IgD-negative memory B cell (primary cell): Measurements from ENCODE around the gene CIDEA. TPM values are rescaled to one million over a fixed set of nuclear protein-coding genes. Genes with fewer than 3 reads are reported as not detected.

Experiments
- H3K27ac Mint-ChIP-seq, 3 donors: one replicate each; pipeline ENCODE4 v1.8.0; 2020 to 2022; ENCODE audit warnings: mild to moderate bottlenecking in 3 of 3, mixed read lengths in 3 of 3, moderate library complexity in 1 of 3
- H3K27me3 Mint-ChIP-seq: one replicate; pipeline ENCODE4 v1.8.0; 2021; ENCODE audit warnings: mixed read lengths
- H3K36me3 Mint-ChIP-seq: one replicate; pipeline ENCODE4 v1.8.0; 2020; ENCODE audit warnings: mild to moderate bottlenecking, mixed read lengths
- H3K4me1 Mint-ChIP-seq, 3 donors: one replicate each; pipeline ENCODE4 v1.8.0; 2020 to 2022; ENCODE audit warnings: mixed read lengths in 3 of 3, mild to moderate bottlenecking in 1 of 3
- H3K4me3 Mint-ChIP-seq, 4 donors: one replicate each; pipeline ENCODE4 v1.8.0; 2020 to 2022; ENCODE audit warnings: mild to moderate bottlenecking in 4 of 4, mixed read lengths in 4 of 4, moderate library complexity in 3 of 4
- H3K9me3 Mint-ChIP-seq, 3 donors: one replicate each; pipeline ENCODE4 v1.8.0; 2020 to 2021; ENCODE audit warnings: mixed read lengths in 3 of 3, mild to moderate bottlenecking in 1 of 3
- polyA plus RNA-seq: library from polyadenylated mRNA; unstranded; fragments of 300-500 nt; fragmentation: Illumina TruSeq; gene quantifications from one replicate; pipeline ENCODE4 v1.2.3, GENCODE V29; 2021

The CIDEA gene
- polyA plus RNA-seq, 1 donor from 2014 or later: not detected

GRCh38 chr18:12309683-12310198 lies 55.6 kb downstream of the CIDEA start:
- H3K4me1 Mint-ChIP-seq: peaks cover 9 to 17% (median 15%) of the 10 kb centered on the region in 3 donors
- peaks cover 8% of the 10 kb centered on the region for H3K36me3 Mint-ChIP-seq

GRCh38 chr18:12310762-12311161 lies 56.6 kb downstream of the CIDEA start:
- Mint-ChIP-seq H3K4me3 (peak overlapping the region in 1 of 4 donors; percentile 35), H3K4me1 (peaks cover 14 to 23% (median 22%) of the 10 kb centered on the region in 3 donors), H3K36me3 (peaks cover 8% of the 10 kb centered on the region), H3K27ac (no peak overlapping the region), H3K27me3 (peaks cover 22% of the 10 kb centered on the region), H3K9me3 (peaks cover 0 to 7% (median 5%) of the 10 kb centered on the region in 3 donors)

More at GRCh38 chr18:12309683-12310198, 55.6 kb downstream of the CIDEA start:
- Mint-ChIP-seq H3K9me3 (peaks cover 0 to 7% (median 4%) of the 10 kb centered on the region in 3 donors), H3K27ac (no peak overlapping the region), H3K27me3 (peaks cover 25% of the 10 kb centered on the region), H3K4me3 (peak overlapping the region; percentile 18 to 71 (median 58))

GRCh38 chr18:12312976-12313375 lies 58.8 kb downstream of the CIDEA start:
- no peak overlapping the region for H3K27ac Mint-ChIP-seq
- H3K9me3 Mint-ChIP-seq: peaks cover 0 to 7% (median 5%) of the 10 kb centered on the region in 3 donors
- H3K4me1 Mint-ChIP-seq: peaks cover 20 to 29% (median 23%) of the 10 kb centered on the region in 3 donors
- H3K36me3 Mint-ChIP-seq: peaks cover 6% of the 10 kb centered on the region
- H3K4me3 Mint-ChIP-seq: no peak overlapping the region
- H3K27me3 Mint-ChIP-seq: peaks cover 5% of the 10 kb centered on the region

GRCh38 chr18:12313530-12314245 lies 59.5 kb downstream of the CIDEA start:
- no peak overlapping the region for H3K27ac Mint-ChIP-seq
- peaks cover 0 to 7% (median 5%) of the 10 kb centered on the region in 3 donors for H3K9me3 Mint-ChIP-seq
- H3K4me3 Mint-ChIP-seq: peak overlapping the region in 1 of 4 donors; percentile 76
- H3K36me3 Mint-ChIP-seq: peaks cover 6% of the 10 kb centered on the region
- H3K27me3 Mint-ChIP-seq: peaks cover 5% of the 10 kb centered on the region
- H3K4me1 Mint-ChIP-seq: peaks cover 27 to 35% (median 30%) of the 10 kb centered on the region in 3 donors

- peaks cover under 1% of the 10 kb centered on the region for H3K27me3 Mint-ChIP-seq
- no peak overlapping the region for H3K27ac Mint-ChIP-seq
- peaks cover 6% of the 10 kb centered on the region for H3K36me3 Mint-ChIP-seq
- H3K9me3 Mint-ChIP-seq: peaks cover 0 to 7% (median 5%) of the 10 kb centered on the region in 3 donors
- H3K4me1 Mint-ChIP-seq: peaks cover 28 to 35% (median 30%) of the 10 kb centered on the region in 3 donors
- peak overlapping the region in 2 of 4 donors; percentile 4 to 37 for H3K4me3 Mint-ChIP-seq
These were observed 60.6 kb downstream of the CIDEA start for GRCh38 chr18:12314591-12315305.

GRCh38 chr18:12315490-12315889 lies 61.3 kb downstream of the CIDEA start:
- H3K27ac Mint-ChIP-seq: no peak overlapping the region
- peaks cover 0 to 7% (median 5%) of the 10 kb centered on the region in 3 donors for H3K9me3 Mint-ChIP-seq
- peaks cover 28 to 35% (median 30%) of the 10 kb centered on the region in 3 donors for H3K4me1 Mint-ChIP-seq
- H3K27me3 Mint-ChIP-seq: no peaks in the 10 kb centered on the region
- peaks cover 6% of the 10 kb centered on the region for H3K36me3 Mint-ChIP-seq
- peak overlapping the region in 3 of 4 donors; percentile 7 to 81 (median 69) for H3K4me3 Mint-ChIP-seq

- Mint-ChIP-seq H3K27ac (no peak overlapping the region), H3K4me1 (peaks cover 30 to 37% (median 30%) of the 10 kb centered on the region in 3 donors), H3K4me3 (peak overlapping the region in 3 of 4 donors; percentile 7 to 81 (median 69)), H3K36me3 (peaks cover 6% of the 10 kb centered on the region), H3K9me3 (peaks cover 0 to 7% (median 5%) of the 10 kb centered on the region in 3 donors), H3K27me3 (no peaks in the 10 kb centered on the region)
These were observed 61.8 kb downstream of the CIDEA start for GRCh38 chr18:12315911-12316310.

- Mint-ChIP-seq H3K27ac (peak overlapping the region; percentile 32 to 88 (median 40)), H3K36me3 (peaks cover 2% of the 10 kb centered on the region), H3K9me3 (peaks cover 0 to 5% (median 0%) of the 10 kb centered on the region in 3 donors), H3K4me3 (peak overlapping the region in 3 of 4 donors; percentile 25 to 86 (median 74)), H3K4me1 (peaks cover 37 to 44% (median 38%) of the 10 kb centered on the region in 3 donors), H3K27me3 (no peaks in the 10 kb centered on the region)
These were observed 63.6 kb downstream of the CIDEA start for GRCh38 chr18:12317664-12318333.

- peaks cover 0 to 1% (median 0%) of the 10 kb centered on the region in 3 donors for H3K9me3 Mint-ChIP-seq
These were observed 64.2 kb downstream of the CIDEA start for GRCh38 chr18:12318334-12318697.

GRCh38 chr18:12318857-12319256 lies 64.7 kb downstream of the CIDEA start:
- H3K27ac Mint-ChIP-seq: no peak overlapping the region
- peak overlapping the region in 2 of 4 donors; percentile 36 to 86 for H3K4me3 Mint-ChIP-seq
- no peaks in the 10 kb centered on the region for H3K27me3 Mint-ChIP-seq
- H3K9me3 Mint-ChIP-seq: peaks cover 0 to 1% (median 0%) of the 10 kb centered on the region in 3 donors
- peaks cover 37 to 41% (median 38%) of the 10 kb centered on the region in 3 donors for H3K4me1 Mint-ChIP-seq
- H3K36me3 Mint-ChIP-seq: no peaks in the 10 kb centered on the region

More at GRCh38 chr18:12318334-12318697, 64.2 kb downstream of the CIDEA start:
- Mint-ChIP-seq H3K4me1 (peaks cover 37 to 44% (median 38%) of the 10 kb centered on the region in 3 donors), H3K27me3 (no peaks in the 10 kb centered on the region), H3K36me3 (no peaks in the 10 kb centered on the region), H3K27ac (peak overlapping the region; percentile 32 to 88 (median 40)), H3K4me3 (peak overlapping the region in 3 of 4 donors; percentile 9 to 86 (median 25))

- Mint-ChIP-seq H3K9me3 (no peaks in the 10 kb centered on the region), H3K4me3 (peak overlapping the region in 1 of 4 donors; percentile 69), H3K27me3 (no peaks in the 10 kb centered on the region), H3K36me3 (peaks cover 4% of the 10 kb centered on the region), H3K27ac (peak overlapping the region in 1 of 3 donors; percentile 80), H3K4me1 (peaks cover 23 to 26% (median 25%) of the 10 kb centered on the region in 3 donors)
These were observed 67.2 kb downstream of the CIDEA start for GRCh38 chr18:12321333-12321732.

GRCh38 chr18:12324991-12325725 lies 71.0 kb downstream of the CIDEA start:
- Mint-ChIP-seq H3K27me3 (no peaks in the 10 kb centered on the region), H3K27ac (no peak overlapping the region), H3K4me1 (peaks cover 9 to 10% (median 10%) of the 10 kb centered on the region in 3 donors), H3K4me3 (no peak overlapping the region), H3K9me3 (no peaks in the 10 kb centered on the region), H3K36me3 (peaks cover 7% of the 10 kb centered on the region)

- Mint-ChIP-seq H3K27me3 (no peaks in the 10 kb centered on the region), H3K27ac (no peak overlapping the region), H3K4me3 (no peak overlapping the region), H3K4me1 (peaks cover 8 to 10% (median 9%) of the 10 kb centered on the region in 3 donors), H3K36me3 (peaks cover 7% of the 10 kb centered on the region), H3K9me3 (no peaks in the 10 kb centered on the region)
These were observed 71.6 kb downstream of the CIDEA start for GRCh38 chr18:12325726-12326245.
